22Rv1 (cell line): ENCODE results near the gene SRPK2.
A peak's percentile ranks its signal among the peaks of the same experiment; 100 is the strongest.

ENCODE experiments used
- H3K27ac ChIP-seq: fragments of 450-650 bp; 2 replicates; pipeline ENCODE4 v1.5.1; 2017
- ZFX ChIP-seq: fragments of 450-650 bp; IDR thresholded peaks from 2 replicates; pipeline ENCODE4 v1.6.1; 2017; ENCODE audit warnings: antibody characterized with exemption, borderline replicate concordance
- TF ChIP-seq, protein P1 (sequence below): fragments of 450-650 bp; IDR thresholded peaks from 2 replicates; pipeline ENCODE4 v1.5.1; 2017; ENCODE audit warnings: mild to moderate bottlenecking

SRPK2 gene

DNA sequence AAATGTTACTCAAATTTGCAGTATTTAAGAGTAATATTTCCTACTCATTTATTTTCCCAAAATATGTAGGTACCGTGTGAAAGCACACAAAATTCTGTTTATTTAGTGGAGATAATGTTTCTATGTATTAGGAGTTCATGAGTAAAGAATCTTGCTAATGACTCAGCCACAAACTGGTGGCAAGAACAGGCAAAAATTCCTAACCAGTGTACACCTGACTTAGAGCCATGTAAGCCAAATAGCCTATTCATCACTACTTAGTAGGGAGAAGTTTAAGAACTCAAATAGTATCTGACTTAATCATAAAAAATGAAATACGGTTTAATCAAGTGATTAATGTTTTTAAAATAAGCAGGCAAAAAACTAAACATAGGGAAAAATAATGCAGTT lies 169.0 kb downstream of the SRPK2 start:
- TF ChIP-seq ZFX: no peak
- TF ChIP-seq, protein P1, sequence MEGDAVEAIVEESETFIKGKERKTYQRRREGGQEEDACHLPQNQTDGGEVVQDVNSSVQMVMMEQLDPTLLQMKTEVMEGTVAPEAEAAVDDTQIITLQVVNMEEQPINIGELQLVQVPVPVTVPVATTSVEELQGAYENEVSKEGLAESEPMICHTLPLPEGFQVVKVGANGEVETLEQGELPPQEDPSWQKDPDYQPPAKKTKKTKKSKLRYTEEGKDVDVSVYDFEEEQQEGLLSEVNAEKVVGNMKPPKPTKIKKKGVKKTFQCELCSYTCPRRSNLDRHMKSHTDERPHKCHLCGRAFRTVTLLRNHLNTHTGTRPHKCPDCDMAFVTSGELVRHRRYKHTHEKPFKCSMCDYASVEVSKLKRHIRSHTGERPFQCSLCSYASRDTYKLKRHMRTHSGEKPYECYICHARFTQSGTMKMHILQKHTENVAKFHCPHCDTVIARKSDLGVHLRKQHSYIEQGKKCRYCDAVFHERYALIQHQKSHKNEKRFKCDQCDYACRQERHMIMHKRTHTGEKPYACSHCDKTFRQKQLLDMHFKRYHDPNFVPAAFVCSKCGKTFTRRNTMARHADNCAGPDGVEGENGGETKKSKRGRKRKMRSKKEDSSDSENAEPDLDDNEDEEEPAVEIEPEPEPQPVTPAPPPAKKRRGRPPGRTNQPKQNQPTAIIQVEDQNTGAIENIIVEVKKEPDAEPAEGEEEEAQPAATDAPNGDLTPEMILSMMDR: no peak
- H3K27ac ChIP-seq: 0 out of 2 replicates have a peak overlapping the region, but pooled peaks have one; percentile 2

DNA sequence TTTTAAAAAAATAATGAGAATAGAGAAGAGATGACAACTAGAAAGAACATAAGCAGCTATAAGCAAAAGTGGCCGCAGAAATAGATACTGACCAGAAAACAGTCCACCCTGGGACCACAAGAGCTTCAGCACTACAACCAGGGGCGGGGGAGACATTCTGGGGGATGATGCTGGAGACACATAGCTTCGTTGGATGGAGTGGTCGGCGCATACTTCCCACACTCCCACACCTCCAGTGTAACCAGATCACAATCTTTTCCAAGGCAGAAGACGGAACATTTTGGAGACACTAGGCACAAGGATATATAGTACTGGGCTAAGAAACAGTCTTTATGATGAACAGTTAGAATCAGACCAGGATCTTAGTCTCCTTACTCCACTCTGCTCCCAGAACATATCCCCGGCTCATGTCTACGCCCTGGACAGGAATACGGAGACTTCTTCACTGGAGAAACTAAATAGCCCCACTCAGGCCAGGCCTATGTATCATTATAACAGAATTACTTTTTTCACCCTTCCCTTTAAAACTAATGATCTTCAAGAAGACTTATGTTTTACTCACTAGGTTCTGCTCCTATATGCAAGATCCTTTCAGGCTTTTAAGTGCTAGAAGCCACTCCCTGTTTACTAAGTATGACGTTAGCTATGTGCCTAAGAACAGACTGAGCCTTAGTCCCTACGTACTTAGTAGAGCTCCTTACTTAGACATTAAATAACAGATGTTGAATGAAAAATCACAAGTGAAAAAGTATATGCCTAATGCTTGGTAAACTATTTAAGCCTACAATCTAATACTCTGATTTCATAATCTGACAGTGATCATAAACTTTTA lies 169.6 kb downstream of the SRPK2 start:
- TF ChIP-seq, protein P1: no peak
- no peak for TF ChIP-seq ZFX
- H3K27ac ChIP-seq: peak overlapping the region; percentile 2; the same call in 1 of the 2 replicates

DNA sequence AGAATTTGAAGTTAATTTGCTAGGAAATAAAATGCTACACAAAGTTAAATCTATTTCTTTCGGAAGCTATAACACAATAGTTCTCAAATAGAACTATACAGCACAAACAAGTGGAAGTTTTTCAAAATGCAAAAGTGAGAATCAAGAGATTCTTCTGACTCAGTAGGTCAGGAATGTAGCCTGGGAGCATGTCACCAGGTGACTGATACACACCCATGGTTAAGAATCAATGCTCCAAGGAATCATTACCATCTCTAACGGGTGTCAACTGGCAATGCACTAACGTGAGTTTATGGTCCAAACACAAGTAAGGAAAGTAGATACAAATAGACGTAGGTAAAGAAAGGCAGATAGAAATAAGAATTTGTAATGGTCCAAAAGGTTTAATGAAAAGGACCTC lies 170.5 kb downstream of the SRPK2 start:
- peak overlapping the region; percentile 38; the same call in 1 of the 2 replicates for H3K27ac ChIP-seq
- no peak for TF ChIP-seq ZFX
- TF ChIP-seq, protein P1: no peak

DNA sequence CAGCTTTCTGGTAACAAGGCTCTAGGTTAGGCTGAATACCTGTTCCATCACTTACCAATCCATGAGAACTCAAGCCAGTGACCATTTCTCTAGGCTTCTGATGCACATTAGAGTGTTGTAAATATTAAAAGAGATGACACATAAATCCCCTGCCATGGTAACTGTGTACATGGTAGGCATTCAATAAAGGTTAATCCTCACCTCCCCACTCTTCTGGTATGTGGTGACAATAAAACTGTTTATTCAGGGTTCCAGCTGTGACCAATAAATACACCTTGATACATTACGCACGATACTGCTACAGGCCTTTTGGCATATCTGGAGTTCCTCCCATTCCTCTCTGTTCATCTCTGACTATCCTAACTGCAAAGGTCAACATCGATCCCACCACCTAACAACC lies 171.9 kb downstream of the SRPK2 start:
- TF ChIP-seq, protein P1: no peak
- no peak for TF ChIP-seq ZFX
- peak overlapping the region; percentile 38 for H3K27ac ChIP-seq

DNA sequence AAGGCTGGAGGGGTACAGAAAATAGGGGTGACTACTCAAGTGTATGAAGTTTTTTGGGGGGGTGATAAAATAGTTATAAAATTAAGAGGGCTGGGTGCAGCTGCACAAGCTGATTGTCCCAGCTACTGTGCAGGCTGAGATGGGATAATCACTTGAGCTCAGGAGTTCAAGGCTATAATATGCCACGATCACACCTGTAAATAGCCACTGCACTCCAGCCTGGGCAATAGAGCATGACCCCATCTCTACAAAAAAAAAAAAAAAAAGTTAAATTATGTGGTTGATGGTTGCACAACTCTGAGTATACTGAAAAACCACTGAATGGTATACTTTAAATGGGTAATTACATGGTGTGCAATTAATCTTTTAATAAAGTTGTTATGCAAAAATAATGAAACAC lies 172.9 kb downstream of the SRPK2 start:
- TF ChIP-seq ZFX: no peak
- TF ChIP-seq, protein P1: no peak
- peak overlapping the region; percentile 38; the same call in 1 of the 2 replicates for H3K27ac ChIP-seq

DNA sequence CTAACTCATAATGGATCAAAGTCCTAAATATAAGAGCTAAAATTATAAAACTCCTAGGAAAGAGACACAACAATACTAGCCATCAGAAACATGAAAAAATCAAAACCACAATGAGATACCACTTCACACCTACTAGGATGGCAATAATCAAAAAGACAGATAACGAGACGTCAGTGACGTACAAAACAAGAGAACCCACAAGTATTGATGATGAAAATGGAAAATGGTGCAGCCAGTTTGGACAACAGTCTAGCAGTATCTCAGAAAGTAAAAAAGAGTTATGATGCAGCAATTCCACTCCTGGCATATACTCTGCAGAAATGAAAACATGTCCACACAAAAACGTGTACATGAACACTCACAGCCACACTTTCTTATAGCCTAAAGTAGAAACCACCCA lies 173.5 kb downstream of the SRPK2 start:
- TF ChIP-seq ZFX: no peak
- TF ChIP-seq, protein P1: no peak

DNA sequence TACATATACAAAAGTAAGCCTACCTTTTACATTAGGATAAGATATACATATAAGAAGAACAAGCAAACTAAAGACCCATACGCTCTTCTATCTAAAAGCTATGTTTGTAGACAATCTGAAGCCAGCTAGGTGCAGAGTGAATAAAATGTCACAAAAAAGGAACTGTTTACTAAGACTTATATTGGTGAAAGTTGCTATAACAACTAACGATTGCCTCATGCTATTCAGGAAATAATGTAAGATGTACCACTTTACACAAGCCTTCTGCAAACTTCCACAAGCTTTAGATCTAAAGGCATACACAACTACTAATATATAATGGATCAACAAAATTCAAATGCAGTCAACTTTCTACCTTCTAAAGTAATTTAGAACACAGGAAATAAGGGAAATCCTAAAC lies 175.1 kb downstream of the SRPK2 start:
- no peak overlapping the region for H3K27ac ChIP-seq
- TF ChIP-seq, protein P1: no peak
- TF ChIP-seq ZFX: no peak

More for the DNA sequence above, 173.5 kb downstream of the SRPK2 start:
- H3K27ac ChIP-seq: no peak overlapping the region
